ENCODE data around the gene CTPS1. TPM values are rescaled to one million over a fixed set of nuclear protein-coding genes. Genes with fewer than 3 reads are reported as not detected.

The CTPS1 gene
- total and polyA plus RNA-seq, 2 experiments from 2014 or later = 31.9 to 44.9 TPM

DNA sequence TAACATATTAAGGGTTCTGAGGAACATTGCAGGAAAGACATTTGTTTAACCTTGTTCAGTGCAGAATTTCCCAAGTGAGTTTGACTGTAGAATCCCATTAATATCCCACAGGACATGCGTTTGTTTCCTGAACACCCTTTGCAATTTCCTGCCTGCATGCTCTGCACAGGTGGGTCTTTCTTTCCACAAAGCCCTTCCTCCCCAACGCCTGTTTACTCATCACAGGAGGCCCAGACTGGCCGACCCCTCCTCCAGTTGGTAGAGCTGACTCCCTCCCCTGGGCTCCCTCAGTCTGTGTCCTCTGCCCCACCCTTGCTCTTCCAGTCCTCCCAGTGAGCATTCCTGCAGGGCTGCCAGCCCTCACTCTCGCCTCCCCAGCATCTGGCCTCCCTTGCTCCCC, 47.5 kb upstream of the CTPS1 start:
- H4K20me1 ChIP-seq (ENCODE audit: insufficient read depth, poor library complexity, severe bottlenecking) = no peaks in the 10 kb centered on the region
- H3K4me1 ChIP-seq (ENCODE audit: insufficient read depth) = no peaks in the 10 kb centered on the region
- H3K27ac ChIP-seq = no peak overlapping the region
- no peak for DNase-seq (ENCODE audit: low spot score)
- no peak overlapping the region for H3K4me3 ChIP-seq
- H3K4me2 ChIP-seq = no peak overlapping the region
- TF ChIP-seq CTCF (IDR thresholded peaks at IDR 0.05; ENCODE audit: poor library complexity) (no peak), EZH2 (IDR thresholded peaks at IDR 0.05; ENCODE audit: borderline replicate concordance) (no peak), EZH2phosphoT487 (IDR thresholded peaks at IDR 0.05; ENCODE audit: low read depth, severe bottlenecking, unreplicated experiment) (no peak)
- H3K9me3 ChIP-seq (ENCODE audit: low read depth) = no peaks in the 10 kb centered on the region
- no peaks in the 10 kb centered on the region for H3K79me2 ChIP-seq
- 34% methylated on average over 4 of the region's 4 CpGs for WGBS (ENCODE audit: low lambda C conversion rate, missing lambda C conversion rate)
- no peak overlapping the region for H2AFZ ChIP-seq
- H3K9me2 ChIP-seq (replicated peaks; ENCODE audit: insufficient read depth) = no peaks in the 10 kb centered on the region
- H3K36me3 ChIP-seq (replicated peaks; ENCODE audit: insufficient read depth, low read depth) = no peaks in the 10 kb centered on the region
- no peaks in the 10 kb centered on the region for H3K27me3 ChIP-seq

- Histone ChIP-seq H2AFZ (no peak overlapping the region), H3K4me3 (no peak overlapping the region), H3K79me2 (no peaks in the 10 kb centered on the region), H3K27me3 (no peaks in the 10 kb centered on the region), H3K9me3 (ENCODE audit: low read depth) (no peaks in the 10 kb centered on the region), H3K4me1 (ENCODE audit: insufficient read depth) (peaks cover 6% of the 10 kb centered on the region), H3K9me2 (replicated peaks; ENCODE audit: insufficient read depth) (no peaks in the 10 kb centered on the region), H3K27ac (no peak overlapping the region), H3K4me2 (no peak overlapping the region), H4K20me1 (ENCODE audit: insufficient read depth, poor library complexity, severe bottlenecking) (no peaks in the 10 kb centered on the region), H3K36me3 (replicated peaks; ENCODE audit: insufficient read depth, low read depth) (no peaks in the 10 kb centered on the region)
- TF ChIP-seq CTCF (IDR thresholded peaks at IDR 0.05; ENCODE audit: poor library complexity) = no peak
- TF ChIP-seq EZH2 (IDR thresholded peaks at IDR 0.05; ENCODE audit: borderline replicate concordance) = no peak
- no peak for TF ChIP-seq EZH2phosphoT487 (IDR thresholded peaks at IDR 0.05; ENCODE audit: low read depth, severe bottlenecking, unreplicated experiment)
- 70% methylated on average over 5 of the region's 5 CpGs for WGBS (ENCODE audit: low lambda C conversion rate, missing lambda C conversion rate)
- no peak for DNase-seq (ENCODE audit: low spot score)
Measured at GRCh38 chr1:40936931-40937339, 42.6 kb upstream of the CTPS1 start.

- TF ChIP-seq EZH2phosphoT487 (IDR thresholded peaks at IDR 0.05; ENCODE audit: low read depth, severe bottlenecking, unreplicated experiment) = no peak
- TF ChIP-seq EZH2 (IDR thresholded peaks at IDR 0.05; ENCODE audit: borderline replicate concordance) = no peak
- TF ChIP-seq CTCF (IDR thresholded peaks at IDR 0.05; ENCODE audit: poor library complexity) = no peak
- no peak for DNase-seq (ENCODE audit: low spot score)
- H3K27ac ChIP-seq = no peak overlapping the region
Measured at GRCh38 chr1:40938393-40938792, 41.1 kb upstream of the CTPS1 start.

More at GRCh38 chr1:40938393-40938792, 41.1 kb upstream of the CTPS1 start:
- Histone ChIP-seq H3K27me3 (no peaks in the 10 kb centered on the region), H2AFZ (no peak overlapping the region), H3K4me1 (ENCODE audit: insufficient read depth) (peaks cover 6% of the 10 kb centered on the region), H3K36me3 (replicated peaks; ENCODE audit: insufficient read depth, low read depth) (no peaks in the 10 kb centered on the region), H3K4me2 (no peak overlapping the region), H4K20me1 (ENCODE audit: insufficient read depth, poor library complexity, severe bottlenecking) (no peaks in the 10 kb centered on the region), H3K9me3 (ENCODE audit: low read depth) (no peaks in the 10 kb centered on the region), H3K9me2 (replicated peaks; ENCODE audit: insufficient read depth) (no peaks in the 10 kb centered on the region), H3K4me3 (no peak overlapping the region), H3K79me2 (no peaks in the 10 kb centered on the region)
- 96% methylated on average over 6 of the region's 6 CpGs for WGBS (ENCODE audit: low lambda C conversion rate, missing lambda C conversion rate)

All from hepatocyte (in vitro differentiated cells).